Ovary (tissue), 3 donors: Measurements from ENCODE around the gene MAPKAP1.

Experiments used
- EP300 ChIP-seq: sonication (generic); formaldehyde crosslinking; IDR thresholded peaks from one replicate; pipeline ENCODE4 v1.6.1; 2017; ENCODE audit warnings: antibody characterized with exemption
- POLR2A ChIP-seq: fragments of 450-650 bp; IDR thresholded peaks from one replicate; pipeline ENCODE4 v1.6.1; 2017; ENCODE audit warnings: antibody characterized with exemption, mild to moderate bottlenecking, moderate library complexity
- TF ChIP-seq, protein P1 (sequence below), 3 donors: fragments of 450-650 bp in 2 of 3; fragments of 200-600 bp in 1 of 3; IDR thresholded peaks; one replicate each; pipeline versions ENCODE4 v1.5.1 to v1.8.0; 2016 to 2022; ENCODE audit warnings: antibody characterized with exemption in 3 of 3, mild to moderate bottlenecking in 1 of 3
- donor health status: DM: no; HTN: no; CAD: no.

DNA sequence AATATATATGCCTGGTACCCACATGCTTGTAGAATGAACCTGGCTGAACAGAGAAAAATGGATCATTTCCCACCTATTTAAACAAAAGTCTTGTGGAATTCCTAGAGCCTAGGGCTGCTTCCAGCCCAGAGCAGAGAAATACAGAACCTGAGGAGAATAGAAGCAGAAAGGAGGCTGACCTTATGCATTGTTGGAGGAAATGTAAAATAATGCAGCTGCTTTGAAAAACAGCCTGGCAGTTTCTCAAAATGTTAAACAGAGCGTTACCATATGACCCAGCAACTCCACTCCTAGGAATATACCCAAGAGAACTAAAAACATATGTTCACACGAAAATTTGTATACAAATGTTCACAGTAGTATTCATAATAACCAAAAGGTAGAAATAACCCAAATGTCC lies 15.1 kb downstream of the MAPKAP1 start:
- no peak for TF ChIP-seq POLR2A
- TF ChIP-seq, protein P1, sequence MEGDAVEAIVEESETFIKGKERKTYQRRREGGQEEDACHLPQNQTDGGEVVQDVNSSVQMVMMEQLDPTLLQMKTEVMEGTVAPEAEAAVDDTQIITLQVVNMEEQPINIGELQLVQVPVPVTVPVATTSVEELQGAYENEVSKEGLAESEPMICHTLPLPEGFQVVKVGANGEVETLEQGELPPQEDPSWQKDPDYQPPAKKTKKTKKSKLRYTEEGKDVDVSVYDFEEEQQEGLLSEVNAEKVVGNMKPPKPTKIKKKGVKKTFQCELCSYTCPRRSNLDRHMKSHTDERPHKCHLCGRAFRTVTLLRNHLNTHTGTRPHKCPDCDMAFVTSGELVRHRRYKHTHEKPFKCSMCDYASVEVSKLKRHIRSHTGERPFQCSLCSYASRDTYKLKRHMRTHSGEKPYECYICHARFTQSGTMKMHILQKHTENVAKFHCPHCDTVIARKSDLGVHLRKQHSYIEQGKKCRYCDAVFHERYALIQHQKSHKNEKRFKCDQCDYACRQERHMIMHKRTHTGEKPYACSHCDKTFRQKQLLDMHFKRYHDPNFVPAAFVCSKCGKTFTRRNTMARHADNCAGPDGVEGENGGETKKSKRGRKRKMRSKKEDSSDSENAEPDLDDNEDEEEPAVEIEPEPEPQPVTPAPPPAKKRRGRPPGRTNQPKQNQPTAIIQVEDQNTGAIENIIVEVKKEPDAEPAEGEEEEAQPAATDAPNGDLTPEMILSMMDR (IDR thresholded peaks at IDR 0.05): no peak
- TF ChIP-seq EP300: no peak
